ENCODE results near the gene SPESP1.

Gene SPESP1

DNA sequence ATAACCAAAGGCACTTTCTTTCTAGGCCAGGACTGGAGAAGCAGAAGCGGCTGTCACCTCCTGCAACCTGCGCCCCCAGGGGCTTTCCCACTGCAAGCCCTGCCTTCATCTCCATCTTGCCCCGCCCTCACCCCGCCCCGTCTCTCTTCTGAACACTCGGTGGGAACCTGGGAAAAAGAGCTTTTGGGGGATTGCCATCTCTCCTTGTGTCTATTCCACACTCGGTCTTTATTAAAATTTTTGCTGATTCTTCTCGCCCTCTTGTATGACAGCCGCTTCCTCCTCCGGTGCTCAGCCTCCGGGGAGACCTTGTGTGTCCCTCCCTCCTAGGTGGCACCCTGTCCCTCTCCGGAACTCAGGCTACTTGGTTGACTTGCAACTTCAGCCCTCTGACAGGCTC, 41.9 kb upstream of the SPESP1 start:
- peaks cover 4% of the 10 kb centered on the region for H3K4me1 ChIP-seq (ENCODE audit: low read depth, poor library complexity, severe bottlenecking)
- H3K79me2 ChIP-seq (ENCODE audit: insufficient read depth, low read depth) = no peaks in the 10 kb centered on the region
- H3K27me3 ChIP-seq (ENCODE audit: insufficient read depth, low read depth) = no peaks in the 10 kb centered on the region
- H3K36me3 ChIP-seq (ENCODE audit: insufficient read depth) = no peaks in the 10 kb centered on the region
- no peaks in the 10 kb centered on the region for H4K20me1 ChIP-seq (ENCODE audit: insufficient read depth)
- H3K27ac ChIP-seq = no peak overlapping the region
- H2AFZ ChIP-seq (ENCODE audit: low read depth) = peak overlapping the region; percentile 6; the same call in 1 of the 2 replicates
- H3K9ac ChIP-seq = no peak overlapping the region
- TF ChIP-seq, protein P1, sequence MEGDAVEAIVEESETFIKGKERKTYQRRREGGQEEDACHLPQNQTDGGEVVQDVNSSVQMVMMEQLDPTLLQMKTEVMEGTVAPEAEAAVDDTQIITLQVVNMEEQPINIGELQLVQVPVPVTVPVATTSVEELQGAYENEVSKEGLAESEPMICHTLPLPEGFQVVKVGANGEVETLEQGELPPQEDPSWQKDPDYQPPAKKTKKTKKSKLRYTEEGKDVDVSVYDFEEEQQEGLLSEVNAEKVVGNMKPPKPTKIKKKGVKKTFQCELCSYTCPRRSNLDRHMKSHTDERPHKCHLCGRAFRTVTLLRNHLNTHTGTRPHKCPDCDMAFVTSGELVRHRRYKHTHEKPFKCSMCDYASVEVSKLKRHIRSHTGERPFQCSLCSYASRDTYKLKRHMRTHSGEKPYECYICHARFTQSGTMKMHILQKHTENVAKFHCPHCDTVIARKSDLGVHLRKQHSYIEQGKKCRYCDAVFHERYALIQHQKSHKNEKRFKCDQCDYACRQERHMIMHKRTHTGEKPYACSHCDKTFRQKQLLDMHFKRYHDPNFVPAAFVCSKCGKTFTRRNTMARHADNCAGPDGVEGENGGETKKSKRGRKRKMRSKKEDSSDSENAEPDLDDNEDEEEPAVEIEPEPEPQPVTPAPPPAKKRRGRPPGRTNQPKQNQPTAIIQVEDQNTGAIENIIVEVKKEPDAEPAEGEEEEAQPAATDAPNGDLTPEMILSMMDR (conservative IDR thresholded peaks at IDR 0.05; ENCODE audit: low read depth, low read length) = no peak
- H3K4me2 ChIP-seq = no peak overlapping the region
- H3K4me3 ChIP-seq (IDR thresholded peaks at IDR 0.05; ENCODE audit: insufficient read depth, low read depth, low read length) = no peak overlapping the region

DNA sequence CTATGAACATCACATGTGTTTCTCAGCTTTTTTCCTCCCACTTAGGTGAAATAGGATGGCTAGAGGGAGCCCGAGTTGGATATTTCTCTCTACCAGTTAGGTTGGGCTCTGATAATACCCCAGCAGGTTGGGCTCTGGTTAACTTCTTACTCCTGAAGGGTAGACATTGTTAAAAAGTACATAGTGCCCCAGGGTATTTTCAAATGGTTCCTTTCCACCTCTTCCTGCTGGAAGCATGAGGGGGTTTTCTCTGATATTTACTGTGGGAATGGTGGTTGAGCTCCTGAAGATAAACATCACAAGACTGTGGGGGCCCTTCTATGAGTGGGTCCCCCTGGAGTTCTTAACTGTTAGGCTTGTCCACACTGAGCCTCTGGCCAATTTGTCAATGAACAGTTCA, 36.1 kb upstream of the SPESP1 start:
- Histone ChIP-seq H3K4me3 (IDR thresholded peaks at IDR 0.05; ENCODE audit: insufficient read depth, low read depth, low read length) (no peak overlapping the region), H3K27ac (no peak overlapping the region), H3K36me3 (ENCODE audit: insufficient read depth) (no peaks in the 10 kb centered on the region), H4K20me1 (ENCODE audit: insufficient read depth) (no peaks in the 10 kb centered on the region), H2AFZ (ENCODE audit: low read depth) (no peak overlapping the region), H3K79me2 (ENCODE audit: insufficient read depth, low read depth) (no peaks in the 10 kb centered on the region), H3K27me3 (ENCODE audit: insufficient read depth, low read depth) (no peaks in the 10 kb centered on the region), H3K4me1 (ENCODE audit: low read depth, poor library complexity, severe bottlenecking) (no peaks in the 10 kb centered on the region), H3K9ac (no peak overlapping the region), H3K4me2 (no peak overlapping the region)
- TF ChIP-seq, protein P1 (conservative IDR thresholded peaks at IDR 0.05; ENCODE audit: low read depth, low read length) = no peak

DNA sequence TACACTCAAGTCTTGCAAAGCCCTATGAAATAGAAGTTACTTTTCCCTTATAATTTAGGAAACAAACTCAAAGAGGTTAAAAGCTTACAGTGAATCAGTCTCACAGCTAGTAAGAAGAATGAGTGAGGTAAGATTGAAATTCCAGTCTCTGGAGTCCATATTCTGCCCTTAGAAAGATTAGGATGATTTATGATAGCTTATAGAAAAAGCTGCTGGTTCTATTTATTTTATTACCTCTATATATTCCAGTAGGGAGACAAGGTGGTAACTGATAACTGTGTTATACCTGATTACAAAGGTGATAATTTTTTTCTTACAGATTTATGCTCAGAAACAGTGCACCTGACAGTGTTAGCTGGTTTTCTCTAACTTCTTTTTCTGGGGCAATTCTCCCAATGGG, 34.1 kb upstream of the SPESP1 start:
- Histone ChIP-seq H3K27ac (no peak overlapping the region), H3K27me3 (ENCODE audit: insufficient read depth, low read depth) (no peaks in the 10 kb centered on the region), H3K4me1 (ENCODE audit: low read depth, poor library complexity, severe bottlenecking) (no peaks in the 10 kb centered on the region), H4K20me1 (ENCODE audit: insufficient read depth) (no peaks in the 10 kb centered on the region), H3K9ac (no peak overlapping the region), H3K4me3 (IDR thresholded peaks at IDR 0.05; ENCODE audit: insufficient read depth, low read depth, low read length) (no peak overlapping the region), H3K36me3 (ENCODE audit: insufficient read depth) (no peaks in the 10 kb centered on the region), H3K79me2 (ENCODE audit: insufficient read depth, low read depth) (no peaks in the 10 kb centered on the region), H2AFZ (ENCODE audit: low read depth) (no peak overlapping the region), H3K4me2 (no peak overlapping the region)
- TF ChIP-seq, protein P1 (conservative IDR thresholded peaks at IDR 0.05; ENCODE audit: low read depth, low read length) = no peak

DNA sequence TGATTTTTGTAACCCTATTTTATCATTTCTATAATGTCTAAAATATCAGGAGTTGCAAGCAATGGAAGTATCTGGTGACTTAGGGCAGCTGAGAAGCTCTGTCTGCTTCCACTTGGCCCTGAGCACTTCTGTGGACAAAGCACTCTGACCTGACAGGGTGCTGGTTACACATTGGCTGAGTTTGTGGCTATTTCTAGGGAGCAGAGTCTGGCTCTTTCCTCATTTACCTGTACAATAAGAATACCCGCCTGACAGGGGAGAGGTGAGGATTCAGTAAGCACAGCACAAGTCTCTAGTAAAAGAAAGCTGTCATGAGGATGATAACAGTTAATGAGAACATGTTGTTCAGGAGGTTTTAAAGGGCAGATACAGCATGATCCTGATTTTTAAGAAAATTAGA, 33.3 kb upstream of the SPESP1 start:
- Histone ChIP-seq H4K20me1 (ENCODE audit: insufficient read depth) (no peaks in the 10 kb centered on the region), H3K4me1 (ENCODE audit: low read depth, poor library complexity, severe bottlenecking) (no peaks in the 10 kb centered on the region), H3K27ac (no peak overlapping the region), H3K4me2 (no peak overlapping the region), H3K27me3 (ENCODE audit: insufficient read depth, low read depth) (no peaks in the 10 kb centered on the region), H3K36me3 (ENCODE audit: insufficient read depth) (no peaks in the 10 kb centered on the region), H3K79me2 (ENCODE audit: insufficient read depth, low read depth) (no peaks in the 10 kb centered on the region), H3K4me3 (IDR thresholded peaks at IDR 0.05; ENCODE audit: insufficient read depth, low read depth, low read length) (no peak overlapping the region), H2AFZ (ENCODE audit: low read depth) (no peak overlapping the region), H3K9ac (no peak overlapping the region)
- TF ChIP-seq, protein P1 (conservative IDR thresholded peaks at IDR 0.05; ENCODE audit: low read depth, low read length) = no peak

All from KMS-11 (cell line).